IPS-NIHi7 (cell line): ENCODE data around the gene MKRN1.
A peak's percentile ranks its signal among the peaks of the same experiment; 100 is the strongest.
"Not testable (repeated sequence)": the region's sequence is repeated elsewhere in the genome, so short reads cannot be mapped to it uniquely, and the experiment has no call there.

ENCODE experiments used
- DNase-seq: peaks from one replicate; pipeline ENCODE4 v3.0.0; 2012; ENCODE audit warnings: mixed read lengths; ENCODE audit errors: extremely low spot score

Gene MKRN1

GRCh38 chr7:140435252-140435895 lies 43.9 kb downstream of the MKRN1 start:
- no peak for DNase-seq

- DNase-seq, result no peak
Measured at GRCh38 chr7:140433396-140433795, 45.9 kb downstream of the MKRN1 start.

GRCh38 chr7:140426130-140426529 lies 53.2 kb downstream of the MKRN1 start:
- DNase-seq, result no peak

- no peak for DNase-seq
Measured at GRCh38 chr7:140425718-140426117, 53.6 kb downstream of the MKRN1 start.

GRCh38 chr7:140423501-140423900 lies 55.8 kb downstream of the MKRN1 start:
- DNase-seq, result no peak

GRCh38 chr7:140421521-140421920 lies 57.8 kb downstream of the MKRN1 start:
- DNase-seq, result no peak

- no peak for DNase-seq
Measured at GRCh38 chr7:140418653-140419052, 60.7 kb downstream of the MKRN1 start.

GRCh38 chr7:140418156-140418472 lies 61.2 kb downstream of the MKRN1 start:
- not testable (repeated sequence) for DNase-seq

GRCh38 chr7:140417456-140418155 lies 61.7 kb downstream of the MKRN1 start:
- no peak for DNase-seq

GRCh38 chr7:140416560-140416959 lies 62.7 kb downstream of the MKRN1 start:
- no peak for DNase-seq

- not testable (repeated sequence) for DNase-seq
Measured at GRCh38 chr7:140415816-140416215, 63.5 kb downstream of the MKRN1 start.

GRCh38 chr7:140415361-140415760 lies 63.9 kb downstream of the MKRN1 start:
- no peak for DNase-seq

- DNase-seq, result no peak
Measured at GRCh38 chr7:140404565-140405065, 74.7 kb downstream of the MKRN1 start.

- DNase-seq, result peak; percentile 79
Measured at GRCh38 chr7:140403878-140404564, 75.3 kb downstream of the MKRN1 start, which contains the start of gene RAB19. RAB19 (plus strand) TSS chr7:140404058; CDS start chr7:140407647, 3,589 bp downstream.
